HG03354 (cell line): ENCODE measurements around the gene FBXO31.
A peak's percentile ranks its signal among the peaks of the same experiment; 100 is the strongest.

Source experiments
- ATAC-seq: cut with Tn5 transposase; IDR thresholded peaks from one replicate; pipeline ENCODE4 v1.9.1; 2021; ENCODE audit warnings: mild to moderate bottlenecking; ENCODE audit not compliant: unreplicated experiment, poor library complexity, severe bottlenecking

Gene FBXO31, protein sequence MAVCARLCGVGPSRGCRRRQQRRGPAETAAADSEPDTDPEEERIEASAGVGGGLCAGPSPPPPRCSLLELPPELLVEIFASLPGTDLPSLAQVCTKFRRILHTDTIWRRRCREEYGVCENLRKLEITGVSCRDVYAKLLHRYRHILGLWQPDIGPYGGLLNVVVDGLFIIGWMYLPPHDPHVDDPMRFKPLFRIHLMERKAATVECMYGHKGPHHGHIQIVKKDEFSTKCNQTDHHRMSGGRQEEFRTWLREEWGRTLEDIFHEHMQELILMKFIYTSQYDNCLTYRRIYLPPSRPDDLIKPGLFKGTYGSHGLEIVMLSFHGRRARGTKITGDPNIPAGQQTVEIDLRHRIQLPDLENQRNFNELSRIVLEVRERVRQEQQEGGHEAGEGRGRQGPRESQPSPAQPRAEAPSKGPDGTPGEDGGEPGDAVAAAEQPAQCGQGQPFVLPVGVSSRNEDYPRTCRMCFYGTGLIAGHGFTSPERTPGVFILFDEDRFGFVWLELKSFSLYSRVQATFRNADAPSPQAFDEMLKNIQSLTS

DNA sequence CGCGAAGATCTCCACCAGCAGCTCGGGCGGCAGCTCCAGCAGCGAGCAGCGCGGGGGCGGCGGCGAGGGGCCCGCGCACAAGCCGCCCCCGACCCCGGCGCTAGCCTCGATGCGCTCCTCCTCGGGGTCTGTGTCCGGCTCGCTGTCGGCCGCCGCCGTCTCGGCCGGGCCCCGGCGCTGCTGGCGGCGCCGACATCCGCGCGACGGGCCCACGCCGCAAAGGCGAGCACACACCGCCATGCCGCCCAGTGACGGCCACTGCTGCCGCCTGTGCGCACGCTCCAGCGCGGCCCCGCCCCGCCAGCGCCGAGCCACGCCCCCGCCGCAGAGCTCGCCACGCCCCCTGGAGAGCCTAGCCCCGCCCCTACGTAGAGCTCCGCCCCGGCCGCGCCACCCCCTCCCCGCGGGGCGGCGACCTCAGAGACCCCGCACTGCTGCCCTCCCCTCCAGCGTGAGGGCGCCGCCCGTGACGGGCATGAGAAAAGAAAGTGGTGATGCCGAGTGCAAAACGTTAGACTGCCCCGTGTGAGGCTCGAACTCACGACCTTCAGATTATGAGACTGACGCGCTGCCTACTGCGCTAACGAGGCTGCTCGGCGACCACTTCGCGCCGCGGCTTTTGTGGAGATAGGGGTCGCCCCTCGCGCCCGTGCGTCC, at the start of gene FBXO31:
FBXO31 (minus strand) TSS at position 272 of the 657 bp plus-strand sequence; CDS start at position 240, 32 bp downstream.
- peak; percentile 51 for ATAC-seq

GRCh38 chr16:87432330-87432915, 48.8 kb upstream of the FBXO31 start:
- no peak for ATAC-seq

GRCh38 chr16:87431926-87432325, 48.4 kb upstream of the FBXO31 start:
- no peak for ATAC-seq

GRCh38 chr16:87426423-87427215, 43.0 kb upstream of the FBXO31 start:
- ATAC-seq = no peak

DNA sequence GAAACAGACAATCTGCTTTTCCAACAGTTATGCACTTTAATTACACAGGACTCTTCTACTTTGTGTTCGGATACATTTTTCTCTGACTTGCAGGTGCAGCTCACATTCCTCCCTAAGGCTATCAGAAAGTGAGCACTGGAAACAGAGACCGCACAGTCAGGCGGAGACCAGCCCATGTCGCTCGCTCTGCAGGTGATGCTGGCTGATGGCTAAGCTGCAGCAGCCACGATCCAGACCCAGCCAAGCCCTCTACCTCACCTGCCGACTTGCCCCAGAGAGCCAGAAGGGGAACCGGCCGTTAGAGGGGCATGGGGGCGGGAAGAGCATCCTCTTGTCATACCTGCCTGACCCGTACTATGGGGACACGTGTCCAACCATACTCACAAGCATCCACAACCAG, 42.4 kb upstream of the FBXO31 start:
- ATAC-seq = no peak

- ATAC-seq = no peak
These were observed 40.7 kb upstream of the FBXO31 start for GRCh38 chr16:87424266-87424665.

DNA sequence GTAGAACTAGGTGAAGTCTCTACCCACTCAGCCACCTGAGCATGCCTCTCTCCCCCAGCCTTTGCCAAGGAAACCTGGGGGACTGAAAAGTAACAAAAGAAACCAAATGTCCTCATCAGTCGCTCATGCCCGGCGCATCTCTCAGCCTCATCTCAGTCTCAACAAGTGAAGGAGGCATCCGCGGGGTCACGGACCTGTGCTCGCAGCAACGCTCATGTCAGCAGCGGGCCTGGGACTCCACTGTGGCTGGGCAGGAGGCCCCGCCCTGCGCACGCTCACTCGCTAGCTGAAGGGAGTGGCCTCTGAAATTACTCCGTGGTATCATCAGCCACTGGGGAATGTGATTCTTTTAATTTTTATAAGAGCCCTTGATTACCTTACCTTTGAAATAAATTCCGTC, 39.9 kb upstream of the FBXO31 start:
- ATAC-seq = no peak

DNA sequence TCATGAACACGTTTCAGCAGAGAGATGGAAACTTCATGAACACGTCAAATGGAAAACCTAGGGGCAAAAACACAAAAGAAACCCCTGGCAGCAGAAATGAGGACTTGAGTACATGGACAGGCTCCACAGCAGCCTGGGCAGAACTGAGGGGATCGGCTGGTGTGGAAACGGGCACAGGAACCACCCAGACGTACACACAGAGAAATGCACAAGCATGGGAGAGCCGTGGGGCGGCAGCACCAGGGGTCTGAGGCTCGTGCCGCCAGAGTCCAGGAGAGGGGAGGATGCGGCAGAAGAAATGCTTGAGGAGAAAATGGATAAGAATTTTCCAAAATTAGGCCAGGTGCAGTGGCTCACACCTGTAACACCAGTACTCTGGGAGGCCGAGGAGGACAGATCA, 38.5 kb upstream of the FBXO31 start:
- no peak for ATAC-seq

- ATAC-seq = no peak
These were observed 37.7 kb upstream of the FBXO31 start for GRCh38 chr16:87421003-87421912.

- ATAC-seq = no peak
These were observed 36.7 kb upstream of the FBXO31 start for GRCh38 chr16:87420026-87421002.

DNA sequence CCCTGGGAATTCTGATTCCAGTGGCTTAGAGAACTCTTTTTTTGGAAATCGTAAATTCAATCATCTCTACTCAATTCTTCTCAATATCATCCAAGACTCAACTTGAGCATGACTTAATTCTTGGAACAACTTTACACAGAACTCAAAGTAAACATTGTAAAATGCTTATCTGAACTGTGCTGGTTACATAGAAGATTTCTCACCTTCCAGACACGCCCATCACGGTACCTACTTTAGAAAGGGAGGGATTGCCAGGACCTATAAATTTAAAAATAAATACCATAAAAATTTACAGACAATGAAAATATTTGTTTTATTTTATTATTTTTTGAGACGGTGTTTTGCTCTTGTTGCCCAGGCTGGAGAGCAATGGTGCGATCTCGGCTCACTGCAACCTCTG, 35.1 kb upstream of the FBXO31 start:
- ATAC-seq = no peak

GRCh38 chr16:87418216-87418615, 34.6 kb upstream of the FBXO31 start:
- no peak for ATAC-seq

DNA sequence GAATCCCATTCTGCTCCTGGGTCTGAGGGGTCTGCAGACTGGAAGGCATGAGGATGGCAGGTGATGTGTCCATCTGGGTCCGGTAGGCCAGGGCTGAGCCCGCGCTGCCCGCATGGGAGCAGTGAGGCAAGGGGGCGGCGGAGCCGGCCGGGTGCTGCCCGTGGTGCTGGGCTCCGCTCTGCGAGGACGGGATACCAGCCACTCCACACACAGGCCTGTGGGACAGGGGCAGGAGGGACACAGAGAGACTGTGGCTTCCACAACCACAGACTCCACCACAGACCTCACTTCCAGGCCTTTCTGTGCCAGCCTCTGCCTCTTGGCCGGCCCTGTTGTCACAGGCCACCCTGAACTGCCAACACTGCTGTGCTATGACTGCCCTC, 33.9 kb upstream of the FBXO31 start:
- ATAC-seq = no peak

DNA sequence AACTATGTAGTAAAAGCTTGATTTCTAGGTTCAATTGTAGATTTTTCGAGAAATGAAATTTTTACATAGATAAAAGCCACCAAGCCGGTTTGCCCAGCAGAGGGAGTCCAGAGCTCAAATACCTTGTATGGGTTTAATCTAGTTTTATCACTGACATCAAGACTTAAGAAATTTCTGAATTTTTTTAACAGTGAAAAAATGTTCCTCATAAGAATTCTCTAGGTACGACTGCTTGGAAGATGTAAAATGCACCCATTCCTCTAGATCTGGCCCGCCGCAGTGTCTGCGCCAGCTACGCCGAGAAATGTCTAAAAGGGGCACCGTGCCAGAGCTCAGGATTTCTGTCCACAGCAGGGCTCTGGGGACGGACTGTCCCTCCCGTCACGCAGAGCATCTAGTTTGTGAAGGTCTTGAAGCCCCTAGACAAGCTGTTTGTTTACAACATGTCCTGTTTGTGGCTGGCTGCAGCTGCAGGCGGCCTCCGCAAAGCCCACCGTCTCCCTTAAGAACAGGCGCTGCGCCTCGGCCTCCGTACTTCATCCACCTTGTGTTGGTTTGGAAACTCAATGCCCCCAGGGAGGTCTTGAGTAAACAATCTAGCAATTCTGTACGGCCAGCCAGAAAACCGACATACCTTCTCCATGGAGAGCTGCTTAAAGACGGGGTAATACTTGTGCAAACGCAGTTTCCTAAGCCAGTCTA, 33.4 kb upstream of the FBXO31 start:
- no peak for ATAC-seq

DNA sequence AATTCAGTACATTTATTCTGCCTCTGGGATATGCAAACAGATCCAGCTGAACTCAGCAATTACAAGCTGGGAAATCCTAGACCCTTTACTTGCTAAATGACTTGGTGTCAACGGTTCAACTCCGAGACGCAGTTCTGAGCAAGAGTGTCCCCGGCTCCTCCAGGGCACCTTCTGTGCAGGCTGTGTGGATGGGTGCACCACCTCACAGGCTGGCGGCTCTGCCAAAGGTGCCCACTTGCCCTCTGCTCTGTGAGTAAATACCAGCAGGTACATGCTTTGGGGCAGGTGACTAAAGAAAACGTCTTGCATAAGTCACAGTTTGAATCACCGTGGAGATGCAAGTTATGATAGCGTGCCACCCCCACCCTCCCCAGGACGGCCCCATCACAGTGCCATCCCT, 31.9 kb upstream of the FBXO31 start:
- no peak for ATAC-seq

DNA sequence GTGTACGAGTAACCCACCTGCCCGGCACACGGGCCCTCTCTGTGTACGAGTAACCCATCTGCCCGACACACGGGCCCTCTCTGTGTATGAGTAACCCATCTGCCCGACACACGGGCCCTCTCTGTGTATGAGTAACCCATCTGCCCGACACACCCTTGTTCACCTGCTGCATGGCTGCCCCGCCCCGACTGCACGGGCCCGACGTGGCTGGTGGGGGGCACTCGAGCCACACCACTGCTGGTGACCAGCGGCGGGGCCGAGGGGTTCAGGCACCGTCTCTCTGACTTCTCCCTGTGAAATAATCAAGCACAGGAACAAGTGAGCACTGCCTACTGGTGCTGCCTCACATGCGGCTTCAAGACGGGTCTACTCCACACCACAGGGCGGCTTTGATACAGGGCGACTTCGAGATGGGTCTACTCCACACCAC, 30.7 kb upstream of the FBXO31 start:
- no peak for ATAC-seq

DNA sequence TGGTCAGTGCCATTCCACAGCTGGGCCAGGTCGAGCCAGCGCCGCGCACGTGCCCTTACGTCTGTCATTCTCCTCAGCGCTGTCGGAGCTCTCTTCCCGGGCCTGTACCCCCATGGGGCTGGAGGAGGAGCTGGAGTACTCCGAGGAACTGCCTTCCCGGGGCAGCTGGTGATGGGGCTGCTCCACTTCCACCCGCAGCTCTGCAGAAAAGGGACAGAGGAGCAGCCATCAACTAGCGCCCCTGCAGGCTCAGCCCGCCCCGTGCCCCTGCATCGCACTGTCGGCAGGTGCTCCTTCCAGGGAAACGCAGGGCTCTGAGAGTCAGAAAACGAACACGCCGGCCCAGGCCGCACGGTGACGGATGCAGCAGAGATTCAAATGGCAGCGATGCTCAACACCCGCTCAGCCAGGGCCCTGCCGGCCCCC, 29.4 kb upstream of the FBXO31 start:
- ATAC-seq = no peak
